DND-41 (cell line): ENCODE data around the gene RRM1.

Experiments
- CTCF ChIP-seq: IDR thresholded peaks from 2 replicates; pipeline ENCODE4 v1.5.1; 2012; ENCODE audit warnings: borderline replicate concordance, low read length, moderate library complexity, mild to moderate bottlenecking; ENCODE audit not compliant: poor library complexity, severe bottlenecking; ENCODE audit errors: extremely low read depth
- EZH2 ChIP-seq: IDR thresholded peaks from 3 replicates; pipeline ENCODE4 v1.6.1; 2012; ENCODE audit warnings: borderline replicate concordance, low read depth, mild to moderate bottlenecking, moderate library complexity, low read length, inconsistent platforms; ENCODE audit not compliant: severe bottlenecking

GRCh38 chr11:4118107-4118506 is 23.5 kb downstream of the RRM1 start:
- TF ChIP-seq CTCF = no peak
- no peak for TF ChIP-seq EZH2
